Measurements from ENCODE around the gene PANX1.

PANX1 gene

GRCh38 chr11:94203070-94203469 lies 74.4 kb downstream of the PANX1 start:
- no peak for TF ChIP-seq CTCF (IDR thresholded peaks at IDR 0.05; ENCODE audit: insufficient read depth, low read length, poor library complexity, severe bottlenecking)
- no peak for DNase-seq (ENCODE audit: extremely low read depth, insufficient read length)
- Histone ChIP-seq H3K27me3 (replicated peaks; ENCODE audit: control insufficient read depth, insufficient read depth, low read length) (no peaks in the 10 kb centered on the region), H3K4me3 (replicated peaks; ENCODE audit: low read depth, low read length) (no peak overlapping the region), H3K36me3 (ENCODE audit: control insufficient read depth, insufficient read depth, low read length) (no peaks in the 10 kb centered on the region)

- Histone ChIP-seq H3K4me3 (replicated peaks; ENCODE audit: low read depth, low read length) (no peak overlapping the region), H3K27me3 (replicated peaks; ENCODE audit: control insufficient read depth, insufficient read depth, low read length) (no peaks in the 10 kb centered on the region), H3K36me3 (ENCODE audit: control insufficient read depth, insufficient read depth, low read length) (no peaks in the 10 kb centered on the region)
- TF ChIP-seq CTCF (IDR thresholded peaks at IDR 0.05; ENCODE audit: insufficient read depth, low read length, poor library complexity, severe bottlenecking): no peak
- no peak for DNase-seq (ENCODE audit: extremely low read depth, insufficient read length)
Observed at GRCh38 chr11:94211261-94211830, 82.7 kb downstream of the PANX1 start.

- Histone ChIP-seq H3K36me3 (ENCODE audit: control insufficient read depth, insufficient read depth, low read length) (no peaks in the 10 kb centered on the region), H3K27me3 (replicated peaks; ENCODE audit: control insufficient read depth, insufficient read depth, low read length) (no peaks in the 10 kb centered on the region), H3K4me3 (replicated peaks; ENCODE audit: low read depth, low read length) (no peak overlapping the region)
- no peak for TF ChIP-seq CTCF (IDR thresholded peaks at IDR 0.05; ENCODE audit: insufficient read depth, low read length, poor library complexity, severe bottlenecking)
- no peak for DNase-seq (ENCODE audit: extremely low read depth, insufficient read length)
Observed at GRCh38 chr11:94212898-94213297, 84.3 kb downstream of the PANX1 start.

- Histone ChIP-seq H3K36me3 (ENCODE audit: control insufficient read depth, insufficient read depth, low read length) (no peaks in the 10 kb centered on the region), H3K27me3 (replicated peaks; ENCODE audit: control insufficient read depth, insufficient read depth, low read length) (no peaks in the 10 kb centered on the region), H3K4me3 (replicated peaks; ENCODE audit: low read depth, low read length) (no peak overlapping the region)
- DNase-seq (ENCODE audit: extremely low read depth, insufficient read length): no peak
- TF ChIP-seq CTCF (IDR thresholded peaks at IDR 0.05; ENCODE audit: insufficient read depth, low read length, poor library complexity, severe bottlenecking): no peak
Observed at GRCh38 chr11:94217705-94218104, 89.1 kb downstream of the PANX1 start.

GRCh38 chr11:94218372-94218771 lies 89.7 kb downstream of the PANX1 start:
- Histone ChIP-seq H3K27me3 (replicated peaks; ENCODE audit: control insufficient read depth, insufficient read depth, low read length) (no peaks in the 10 kb centered on the region), H3K4me3 (replicated peaks; ENCODE audit: low read depth, low read length) (no peak overlapping the region), H3K36me3 (ENCODE audit: control insufficient read depth, insufficient read depth, low read length) (no peaks in the 10 kb centered on the region)
- no peak for TF ChIP-seq CTCF (IDR thresholded peaks at IDR 0.05; ENCODE audit: insufficient read depth, low read length, poor library complexity, severe bottlenecking)
- no peak for DNase-seq (ENCODE audit: extremely low read depth, insufficient read length)

- no peaks in the 10 kb centered on the region for H3K27me3 ChIP-seq (replicated peaks; ENCODE audit: control insufficient read depth, insufficient read depth, low read length)
- H3K4me3 ChIP-seq (replicated peaks; ENCODE audit: low read depth, low read length): no peak overlapping the region
- no peak for DNase-seq (ENCODE audit: extremely low read depth, insufficient read length)
- no peaks in the 10 kb centered on the region for H3K36me3 ChIP-seq (ENCODE audit: control insufficient read depth, insufficient read depth, low read length)
- no peak for TF ChIP-seq CTCF (IDR thresholded peaks at IDR 0.05; ENCODE audit: insufficient read depth, low read length, poor library complexity, severe bottlenecking)
Observed at GRCh38 chr11:94219771-94220170, 91.1 kb downstream of the PANX1 start.

Measured in GM06990 (cell line).